IPS-18a (cell line): ENCODE measurements around the gene GPR31.

Experiments used
- H3K27ac ChIP-seq: one replicate; pipeline ENCODE4 v1.5.1; 2013; ENCODE audit warnings: low read length
- H3K27me3 ChIP-seq: one replicate; pipeline ENCODE4 v1.6.1; 2013; ENCODE audit warnings: mild to moderate bottlenecking, low read length; ENCODE audit not compliant: control insufficient read depth, insufficient read depth
- H3K36me3 ChIP-seq: one replicate; pipeline ENCODE4 v1.6.1; 2013; ENCODE audit warnings: low read depth, low read length; ENCODE audit not compliant: control insufficient read depth
- H3K4me1 ChIP-seq: one replicate; pipeline ENCODE4 v1.6.1; 2013; ENCODE audit warnings: low read depth, low read length; ENCODE audit not compliant: control insufficient read depth
- H3K4me3 ChIP-seq: one replicate; pipeline ENCODE4 v1.5.1; 2013; ENCODE audit warnings: low read length
- H3K9ac ChIP-seq: one replicate; pipeline ENCODE4 v1.6.1; 2013; ENCODE audit warnings: mild to moderate bottlenecking, low read length, moderate library complexity
- H3K9me3 ChIP-seq: one replicate; pipeline ENCODE4 v1.6.1; 2013; ENCODE audit warnings: low read depth, low read length; ENCODE audit not compliant: control insufficient read depth

Gene GPR31

DNA sequence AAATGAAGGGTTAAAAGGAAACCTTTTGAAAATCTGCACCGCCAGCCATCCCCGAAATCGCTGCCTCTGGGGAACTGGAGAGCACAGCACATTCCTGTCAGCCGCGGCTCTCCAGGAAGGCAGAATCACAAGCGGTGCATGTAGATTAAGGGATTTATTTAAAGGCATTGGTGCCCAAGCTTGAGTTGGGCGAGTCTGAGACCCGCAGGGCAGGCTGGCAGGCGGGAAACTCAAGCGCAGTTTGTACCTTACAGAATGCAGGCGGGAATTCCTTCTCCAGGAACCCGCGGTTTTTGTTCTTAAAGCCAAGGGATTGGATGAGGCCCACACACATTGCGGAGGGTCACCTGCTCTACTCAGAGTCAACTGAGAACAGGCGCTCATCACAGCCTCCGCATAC lies 10.8 kb downstream of the GPR31 start:
- H3K9ac ChIP-seq = no peak overlapping the region
- peaks cover 40% of the 10 kb centered on the region for H3K4me1 ChIP-seq
- no peak overlapping the region for H3K27ac ChIP-seq

DNA sequence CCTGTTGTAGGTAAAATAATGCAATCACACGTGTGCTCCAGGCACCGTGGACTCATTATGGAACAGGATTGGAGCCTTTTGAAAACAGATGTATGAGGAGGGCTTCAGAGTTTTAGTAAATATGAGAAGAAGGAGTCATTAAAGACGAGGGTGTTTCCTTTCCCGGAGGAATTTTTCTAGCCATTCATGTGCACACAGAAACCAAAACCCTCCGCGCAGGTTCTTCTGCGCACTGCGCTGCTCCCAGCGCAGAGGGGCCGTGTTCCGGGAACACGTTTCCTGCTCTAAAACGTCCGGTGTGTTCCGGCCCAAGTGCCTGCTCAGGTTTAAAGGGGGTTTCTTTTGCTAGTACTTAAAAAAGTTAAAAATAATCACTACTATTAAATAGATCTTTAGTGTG lies 11.6 kb downstream of the GPR31 start:
- Histone ChIP-seq H3K4me1 (peaks cover 31% of the 10 kb centered on the region), H3K4me3 (no peak overlapping the region), H3K36me3 (no peaks in the 10 kb centered on the region), H3K9me3 (no peaks in the 10 kb centered on the region), H3K9ac (peak overlapping the region; percentile 21), H3K27me3 (peaks cover 13% of the 10 kb centered on the region), H3K27ac (no peak overlapping the region)

More for the DNA sequence above, 10.8 kb downstream of the GPR31 start:
- H3K27me3 ChIP-seq = peaks cover 13% of the 10 kb centered on the region
- H3K9me3 ChIP-seq = no peaks in the 10 kb centered on the region
- no peaks in the 10 kb centered on the region for H3K36me3 ChIP-seq
- peak overlapping the region; percentile 25 for H3K4me3 ChIP-seq

DNA sequence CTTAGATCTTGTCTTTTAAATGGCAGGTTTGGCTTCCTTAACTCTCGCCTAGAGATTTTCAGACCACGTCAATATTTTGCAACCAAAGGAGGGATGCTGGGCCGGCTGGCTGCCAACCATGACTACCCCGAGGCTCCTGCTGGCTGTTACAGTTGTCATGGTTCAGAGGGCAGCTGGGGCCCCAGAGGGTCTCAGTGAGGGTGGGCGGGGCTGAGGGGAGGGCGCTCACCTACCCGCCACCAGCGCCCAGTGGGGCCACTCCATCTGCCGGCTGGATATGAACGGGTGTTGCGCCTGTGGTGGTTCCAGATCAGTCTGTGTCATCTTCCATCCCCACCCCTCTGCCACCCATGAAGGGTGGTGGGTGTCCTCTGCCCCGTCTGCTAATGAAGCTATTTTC lies 12.3 kb downstream of the GPR31 start:
- Histone ChIP-seq H3K9me3 (no peaks in the 10 kb centered on the region), H3K4me3 (no peak overlapping the region), H3K4me1 (peaks cover 34% of the 10 kb centered on the region), H3K27me3 (peaks cover 13% of the 10 kb centered on the region), H3K36me3 (no peaks in the 10 kb centered on the region), H3K27ac (no peak overlapping the region), H3K9ac (no peak overlapping the region)

DNA sequence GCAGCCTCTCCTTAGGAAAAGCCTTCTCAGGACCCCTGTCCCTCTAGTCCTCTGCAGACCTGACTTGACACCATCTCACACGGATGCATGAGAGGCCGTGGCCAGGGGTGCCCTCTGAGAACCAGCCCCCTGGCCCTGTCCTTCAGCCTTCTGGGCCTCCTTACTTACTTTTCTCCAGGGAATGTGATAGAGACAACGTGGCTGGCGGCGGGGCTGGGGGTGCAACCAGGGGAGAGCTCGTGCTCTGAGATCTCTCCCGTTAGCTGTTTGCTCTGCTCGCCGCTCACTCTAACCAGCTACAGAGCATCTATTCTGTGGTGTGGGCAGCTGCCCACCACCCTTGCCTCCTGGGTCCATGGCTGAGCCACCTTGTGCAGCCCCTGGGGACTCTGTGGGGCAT lies 14.7 kb downstream of the GPR31 start:
- Histone ChIP-seq H3K36me3 (no peaks in the 10 kb centered on the region), H3K4me1 (peaks cover 33% of the 10 kb centered on the region), H3K9ac (no peak overlapping the region), H3K4me3 (no peak overlapping the region), H3K27me3 (peaks cover 1% of the 10 kb centered on the region), H3K27ac (no peak overlapping the region), H3K9me3 (no peaks in the 10 kb centered on the region)

DNA sequence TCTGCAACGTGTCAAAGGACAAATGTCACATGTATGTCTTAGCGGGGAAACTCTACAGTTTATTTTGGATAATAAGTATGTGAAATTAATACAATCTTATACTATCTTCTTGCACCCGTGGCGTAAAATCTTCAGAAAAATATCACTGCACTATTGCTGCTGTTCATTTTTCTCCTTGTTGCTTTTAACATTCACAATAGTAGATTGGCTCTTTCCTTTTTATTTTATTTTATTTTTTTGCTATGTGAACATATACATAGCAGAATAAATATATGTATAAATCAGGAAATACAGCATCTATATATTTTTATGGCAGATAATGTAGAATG lies 15.4 kb downstream of the GPR31 start:
- Histone ChIP-seq H3K9me3 (no peaks in the 10 kb centered on the region), H3K9ac (no peak overlapping the region), H3K27ac (no peak overlapping the region), H3K4me1 (peaks cover 27% of the 10 kb centered on the region), H3K27me3 (no peaks in the 10 kb centered on the region), H3K4me3 (no peak overlapping the region), H3K36me3 (no peaks in the 10 kb centered on the region)

DNA sequence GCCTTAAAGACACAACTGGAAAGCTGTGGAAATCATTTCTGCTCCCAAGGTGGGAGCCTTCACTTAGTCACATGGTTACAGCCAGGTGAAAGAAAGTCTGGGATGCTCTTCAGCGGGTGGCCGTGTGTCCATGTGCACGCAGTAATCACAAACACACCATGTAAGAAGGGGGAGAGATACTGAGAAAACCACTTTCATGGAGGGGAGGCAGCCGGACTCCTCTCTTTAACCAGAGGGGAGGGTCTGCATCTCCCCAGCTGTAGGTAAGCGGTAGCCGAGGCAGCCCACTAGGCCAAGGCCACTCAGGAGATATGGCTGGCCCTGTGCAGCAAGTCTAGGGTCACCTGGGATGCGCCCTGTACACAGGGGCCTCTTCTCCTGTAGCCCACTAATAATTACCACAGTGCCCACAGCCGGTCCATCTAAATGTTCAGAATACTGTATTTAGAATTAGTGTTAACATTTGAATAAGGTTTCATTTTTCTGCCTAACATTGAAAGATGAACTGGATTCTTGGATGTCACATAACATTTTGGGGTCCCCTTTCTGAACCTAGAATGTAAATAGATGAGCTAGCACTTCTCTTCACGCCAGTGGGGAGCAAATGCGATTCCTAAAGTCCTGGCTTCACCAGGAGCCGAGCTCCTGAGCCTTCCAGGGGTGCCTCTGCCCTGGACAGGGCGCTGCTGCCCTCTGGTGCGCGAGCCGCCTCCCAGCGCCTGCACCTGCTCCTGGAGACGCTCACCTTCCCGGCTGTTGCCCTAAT lies 15.9 kb downstream of the GPR31 start:
- Histone ChIP-seq H3K4me1 (peaks cover 22% of the 10 kb centered on the region), H3K9me3 (no peaks in the 10 kb centered on the region), H3K27me3 (no peaks in the 10 kb centered on the region), H3K36me3 (no peaks in the 10 kb centered on the region), H3K9ac (no peak overlapping the region), H3K27ac (no peak overlapping the region), H3K4me3 (no peak overlapping the region)

DNA sequence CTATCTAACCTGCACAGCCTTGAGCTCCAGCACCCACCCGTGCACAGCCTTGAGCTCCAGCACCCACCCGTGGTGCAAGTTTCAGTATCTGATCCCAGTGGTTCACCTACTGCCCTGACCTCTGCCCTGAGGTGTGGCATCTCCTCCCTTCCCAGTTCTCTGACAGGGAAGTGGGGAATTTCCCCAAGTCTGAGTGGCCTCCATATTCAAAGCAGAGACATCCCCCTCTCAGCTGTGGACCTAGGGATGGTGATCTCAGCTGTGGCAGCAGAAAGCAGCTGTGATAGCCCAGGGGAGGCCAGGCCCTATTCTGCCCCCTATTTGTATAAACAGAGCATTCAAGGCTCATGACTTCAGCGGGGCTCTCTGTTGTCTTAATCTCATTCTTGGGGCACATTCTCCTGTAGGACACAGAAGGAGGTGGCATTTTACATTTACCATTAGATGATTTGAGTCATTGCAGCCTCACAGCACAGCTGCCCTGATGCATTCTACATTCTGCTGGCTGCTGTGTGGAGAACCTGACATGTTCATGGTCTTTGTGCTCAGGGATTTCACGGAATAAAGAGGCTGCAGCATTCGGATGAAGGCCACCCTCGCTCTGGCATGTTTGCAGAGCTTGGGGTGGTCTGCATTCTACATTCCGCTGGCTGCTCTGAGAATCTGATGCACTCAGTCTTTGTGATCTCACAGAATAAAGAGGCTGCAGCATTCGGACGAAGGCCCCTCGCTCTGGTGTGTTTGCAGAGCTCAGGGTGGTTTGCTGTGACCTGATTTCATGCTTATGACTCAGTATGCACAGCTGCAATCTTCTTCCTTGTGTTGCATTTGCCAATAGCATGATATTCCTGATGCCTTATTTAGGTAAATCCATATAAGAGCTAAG lies 16.9 kb downstream of the GPR31 start:
- Histone ChIP-seq H3K4me1 (peaks cover 12% of the 10 kb centered on the region), H3K9me3 (no peaks in the 10 kb centered on the region), H3K27me3 (no peaks in the 10 kb centered on the region), H3K4me3 (no peak overlapping the region), H3K36me3 (no peaks in the 10 kb centered on the region), H3K27ac (no peak overlapping the region), H3K9ac (no peak overlapping the region)

DNA sequence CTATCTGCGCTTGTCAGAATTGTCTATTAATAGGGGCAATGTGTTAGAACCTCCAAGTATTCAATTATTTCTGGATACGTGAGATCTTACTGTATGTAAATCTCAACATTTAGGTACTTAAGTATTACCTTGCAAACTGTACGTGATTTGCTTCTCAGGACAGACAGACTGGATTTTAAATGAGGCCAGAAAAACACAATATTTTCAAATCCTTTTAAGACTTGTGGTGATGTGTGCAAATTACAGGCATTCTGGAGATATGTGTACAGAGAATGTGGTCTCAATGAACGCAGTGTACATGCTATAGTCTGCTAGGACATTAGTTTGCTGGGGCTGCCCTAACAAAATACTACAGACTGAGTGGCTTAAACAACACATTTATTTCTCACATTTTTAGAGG lies 18.0 kb downstream of the GPR31 start:
- Histone ChIP-seq H3K27ac (no peak overlapping the region), H3K4me3 (no peak overlapping the region), H3K4me1 (peaks cover 7% of the 10 kb centered on the region), H3K27me3 (no peaks in the 10 kb centered on the region), H3K9me3 (no peaks in the 10 kb centered on the region), H3K36me3 (no peaks in the 10 kb centered on the region), H3K9ac (no peak overlapping the region)

DNA sequence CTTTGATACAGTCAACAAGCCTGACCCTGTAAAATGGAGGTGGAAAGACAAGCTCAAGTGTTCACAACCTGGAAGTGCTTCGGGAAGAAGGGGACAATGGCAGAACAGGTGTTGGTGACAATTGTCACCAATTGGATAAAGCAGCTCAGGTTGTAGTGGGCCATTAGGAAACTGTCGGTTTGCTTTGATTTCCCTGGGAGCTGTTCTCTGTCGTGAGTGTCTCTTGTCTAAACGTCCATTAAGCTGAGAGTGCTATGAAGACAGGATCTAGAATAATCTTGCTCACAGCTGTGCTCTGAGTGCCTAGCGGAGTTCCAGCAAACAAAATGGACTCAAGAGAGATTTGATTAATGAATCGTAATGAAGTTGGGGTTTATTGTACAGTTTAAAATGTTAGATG lies 19.9 kb downstream of the GPR31 start:
- H3K27ac ChIP-seq = no peak overlapping the region
- no peak overlapping the region for H3K4me3 ChIP-seq
- H3K9ac ChIP-seq = no peak overlapping the region
- no peaks in the 10 kb centered on the region for H3K9me3 ChIP-seq
- H3K4me1 ChIP-seq = peaks cover 7% of the 10 kb centered on the region
- H3K36me3 ChIP-seq = no peaks in the 10 kb centered on the region
- no peaks in the 10 kb centered on the region for H3K27me3 ChIP-seq

DNA sequence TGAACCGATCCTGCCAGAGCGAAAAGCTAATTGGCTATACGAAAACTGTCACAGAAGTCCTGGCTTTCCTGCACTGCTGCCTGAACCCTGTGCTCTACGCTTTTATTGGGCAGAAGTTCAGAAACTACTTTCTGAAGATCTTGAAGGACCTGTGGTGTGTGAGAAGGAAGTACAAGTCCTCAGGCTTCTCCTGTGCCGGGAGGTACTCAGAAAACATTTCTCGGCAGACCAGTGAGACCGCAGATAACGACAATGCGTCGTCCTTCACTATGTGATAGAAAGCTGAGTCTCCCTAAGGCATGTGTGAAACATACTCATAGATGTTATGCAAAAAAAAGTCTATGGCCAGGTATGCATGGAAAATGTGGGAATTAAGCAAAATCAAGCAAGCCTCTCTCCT lies 20.7 kb downstream of the GPR31 start:
- Histone ChIP-seq H3K27ac (no peak overlapping the region), H3K4me1 (peaks cover 7% of the 10 kb centered on the region), H3K36me3 (no peaks in the 10 kb centered on the region), H3K9me3 (no peaks in the 10 kb centered on the region), H3K4me3 (no peak overlapping the region), H3K9ac (no peak overlapping the region), H3K27me3 (no peaks in the 10 kb centered on the region)

DNA sequence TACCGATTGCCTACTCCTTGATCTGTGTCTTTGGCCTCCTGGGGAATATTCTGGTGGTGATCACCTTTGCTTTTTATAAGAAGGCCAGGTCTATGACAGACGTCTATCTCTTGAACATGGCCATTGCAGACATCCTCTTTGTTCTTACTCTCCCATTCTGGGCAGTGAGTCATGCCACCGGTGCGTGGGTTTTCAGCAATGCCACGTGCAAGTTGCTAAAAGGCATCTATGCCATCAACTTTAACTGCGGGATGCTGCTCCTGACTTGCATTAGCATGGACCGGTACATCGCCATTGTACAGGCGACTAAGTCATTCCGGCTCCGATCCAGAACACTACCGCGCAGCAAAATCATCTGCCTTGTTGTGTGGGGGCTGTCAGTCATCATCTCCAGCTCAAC lies 21.4 kb downstream of the GPR31 start:
- H3K36me3 ChIP-seq = no peaks in the 10 kb centered on the region
- no peak overlapping the region for H3K4me3 ChIP-seq
- no peak overlapping the region for H3K27ac ChIP-seq
- H3K27me3 ChIP-seq = no peaks in the 10 kb centered on the region
- no peaks in the 10 kb centered on the region for H3K9me3 ChIP-seq
- H3K4me1 ChIP-seq = peaks cover 7% of the 10 kb centered on the region
- no peak overlapping the region for H3K9ac ChIP-seq
